HCT116 (cell line): ENCODE results near the gene FAM81A. TPM values are rescaled to one million over a fixed set of nuclear protein-coding genes. Genes with fewer than 3 reads are reported as not detected.

ENCODE experiments used
- ATAC-seq: fragments of 200-7000 bp; cut with Tn5 transposase; 2 replicates; pipeline ENCODE4 v1.9.1; 2020; ENCODE audit warnings: mild to moderate bottlenecking, moderate library complexity
- BruUV-seq: library from RNA; stranded (reverse); fragments of 400-500 nt; replicated peaks from 2 replicates; lab custom pipeline; 2021; lab: Mats Ljungman, UMichigan
- CTCF ChIA-PET: fragments of 300-600 bp; sonication (Branson Sonifier 250); formaldehyde crosslinking; loops from one replicate; lab custom pipeline; 2021; ENCODE audit warnings: antibody characterized with exemption; lab: Charles Lee
- POLR2A ChIA-PET: fragments of 300-600, 350-600 bp; sonication (Branson Sonifier 250); formaldehyde crosslinking; loops from one replicate; lab custom pipeline; 2021; ENCODE audit warnings: antibody characterized with exemption; lab: Charles Lee
- RAD21 ChIA-PET, 2 experiments: fragments of 300-600 bp; sonication (Branson Sonifier 250); formaldehyde crosslinking; loops; one replicate each; lab custom pipeline; 2023; ENCODE audit warnings: low total read pairs in 2 of 2; ENCODE audit not compliant: uncharacterized antibody in 2 of 2, unreplicated experiment in 2 of 2, low non-redundant PET in 1 of 2; lab: Charles Lee
- DNase-seq: peaks from one replicate; pipeline ENCODE4 v3.0.0-alpha.2; 2010; ENCODE audit warnings: low read depth, low spot score
- H2AFZ ChIP-seq: fragments of 200-600 bp; shearing (Covaris generic), sonication (generic); 2 replicates; pipeline ENCODE4 v1.6.1; 2017; ENCODE audit warnings: low read depth, mixed run types, mixed read lengths, antibody characterized with exemption, low read length; ENCODE audit not compliant: poor library complexity, severe bottlenecking
- H3K27ac ChIP-seq: 2 replicates; pipeline ENCODE4 v1.5.1; 2012; ENCODE audit warnings: low read depth, low read length
- H3K27me3 ChIP-seq: fragments of 200-600 bp; sonication (generic); 2 replicates; pipeline ENCODE4 v1.6.1; 2016; ENCODE audit warnings: mixed run types, low read length, mixed read lengths; ENCODE audit not compliant: insufficient read depth
- H3K36me3 ChIP-seq, 2 experiments: fragments of 200-500 bp in 1 of 2; fragments of 200-600 bp in 1 of 2; sonication (Bioruptor generic) in 1 of 2; sonication (generic) in 1 of 2; 2 replicates each; pipeline versions ENCODE4 v1.5.1 to v1.6.1; 2014 to 2016; ENCODE audit warnings: low read length in 2 of 2, inconsistent platforms in 1 of 2, mixed read lengths in 1 of 2, mixed run types in 1 of 2; ENCODE audit not compliant: insufficient read depth in 2 of 2, control insufficient read depth in 1 of 2
- H3K4me1 ChIP-seq, 2 experiments: fragments of 200-600 bp in 1 of 2; sonication (generic) in 1 of 2; 2 replicates each; pipeline versions ENCODE4 v1.5.1 to v1.6.1; 2012 to 2017; ENCODE audit warnings: low read length in 2 of 2, inconsistent platforms in 1 of 2, mild to moderate bottlenecking in 1 of 2, mixed read lengths in 1 of 2, mixed run types in 1 of 2, moderate library complexity in 1 of 2; ENCODE audit not compliant: insufficient read depth in 2 of 2, control insufficient read depth in 1 of 2
- H3K4me2 ChIP-seq: fragments of 200-600 bp; sonication (generic); 2 replicates; pipeline ENCODE4 v1.6.1; 2017; ENCODE audit warnings: mixed run types, low read length, mixed read lengths
- H3K4me3 ChIP-seq, 2 experiments: fragments of 200-600 bp in 1 of 2; sonication (generic) in 1 of 2; replicated peaks in 1 of 2; 2 replicates each; pipeline ENCODE4 v1.5.1; 2011 to 2016; ENCODE audit warnings: low read length in 2 of 2, control low read depth in 1 of 2, low read depth in 1 of 2, mild to moderate bottlenecking in 1 of 2, mixed read lengths in 1 of 2, mixed run types in 1 of 2
- H3K79me2 ChIP-seq: fragments of 200-600 bp; sonication (generic); 2 replicates; pipeline ENCODE4 v1.6.1; 2017; ENCODE audit warnings: mild to moderate bottlenecking, mixed run types, low read length, moderate library complexity, mixed read lengths; ENCODE audit not compliant: insufficient read depth
- H3K9ac ChIP-seq: fragments of 200-600 bp; sonication (generic); 2 replicates; pipeline ENCODE4 v1.6.1; 2016; ENCODE audit warnings: low read length, mixed read lengths
- H3K9me2 ChIP-seq: fragments of 200-600 bp; sonication (generic), shearing (Covaris generic); 2 replicates; pipeline ENCODE4 v1.6.1; 2017; ENCODE audit warnings: mixed run types, mild to moderate bottlenecking, moderate library complexity; ENCODE audit not compliant: insufficient read depth
- H3K9me3 ChIP-seq, 2 experiments: fragments of 200-500 bp in 1 of 2; fragments of 200-600 bp in 1 of 2; sonication (Bioruptor generic) in 1 of 2; sonication (generic) in 1 of 2; 2 replicates each; pipeline ENCODE4 v1.6.1; 2014 to 2017; ENCODE audit warnings: low read length in 2 of 2, mixed read lengths in 2 of 2, inconsistent platforms in 1 of 2, low read depth in 1 of 2, mild to moderate bottlenecking in 1 of 2, mixed run types in 1 of 2, moderate library complexity in 1 of 2; ENCODE audit not compliant: control insufficient read depth in 1 of 2, insufficient read depth in 1 of 2
- H4K20me1 ChIP-seq: fragments of 200-600 bp; sonication (generic), shearing (Covaris generic); 2 replicates; pipeline ENCODE4 v1.6.1; 2017; ENCODE audit warnings: mixed run types, mild to moderate bottlenecking, moderate library complexity; ENCODE audit not compliant: insufficient read depth
- ATF3 ChIP-seq: IDR thresholded peaks from 2 replicates; pipeline ENCODE4 v1.6.1; 2012
- CBX3 ChIP-seq: IDR thresholded peaks from 2 replicates; pipeline ENCODE4 v1.6.1; 2012; ENCODE audit warnings: low read depth
- CEBPB ChIP-seq: IDR thresholded peaks from 2 replicates; pipeline ENCODE4 v1.6.1; 2012; ENCODE audit warnings: low read depth
- CTCF ChIP-seq, 3 experiments: fragments of 200-600 bp in 1 of 3; sonication (generic) in 1 of 3; IDR thresholded peaks in 2 of 3; conservative IDR thresholded peaks in 1 of 3; 2 replicates each; pipeline ENCODE4 v1.5.1; 2012 to 2017; ENCODE audit warnings: low read depth in 2 of 3, low read length in 2 of 3, antibody characterized with exemption in 1 of 3, borderline replicate concordance in 1 of 3, control low read depth in 1 of 3, mild to moderate bottlenecking in 1 of 3, mixed read lengths in 1 of 3, mixed run types in 1 of 3, moderate library complexity in 1 of 3; ENCODE audit not compliant: insufficient read depth in 1 of 3
- EGR1 ChIP-seq: IDR thresholded peaks from 2 replicates; pipeline ENCODE4 v1.6.1; 2012; ENCODE audit warnings: low read depth
- EZH2 ChIP-seq: fragments of 200-600 bp; sonication (generic); IDR thresholded peaks from 2 replicates; pipeline ENCODE4 v1.6.1; 2017; ENCODE audit warnings: antibody characterized with exemption, mixed run types
- EZH2phosphoT487 ChIP-seq: fragments of 200-600 bp; IDR thresholded peaks from 2 replicates; pipeline ENCODE4 v1.6.1; 2018; ENCODE audit warnings: antibody characterized with exemption, borderline replicate concordance
- JUND ChIP-seq: IDR thresholded peaks from 2 replicates; pipeline ENCODE4 v1.6.1; 2012
- MAX ChIP-seq: IDR thresholded peaks from 2 replicates; pipeline ENCODE4 v1.6.1; 2012
- POLR2A ChIP-seq: IDR thresholded peaks from 2 replicates; pipeline ENCODE4 v1.7.0; 2011; ENCODE audit warnings: borderline replicate concordance; ENCODE audit not compliant: insufficient read depth, insufficient read length; ENCODE audit errors: extremely low read depth
- POLR2AphosphoS5 ChIP-seq: IDR thresholded peaks from 2 replicates; pipeline ENCODE4 v1.6.1; 2011; ENCODE audit warnings: mild to moderate bottlenecking, low read depth, low read length, moderate library complexity
- RAD21 ChIP-seq: IDR thresholded peaks from 2 replicates; pipeline ENCODE4 v1.6.1; 2012; ENCODE audit warnings: low read depth, mild to moderate bottlenecking
- REST ChIP-seq: IDR thresholded peaks from 2 replicates; pipeline ENCODE4 v1.6.1; 2012; ENCODE audit warnings: low read depth
- SIN3A ChIP-seq: IDR thresholded peaks from 2 replicates; pipeline ENCODE4 v1.6.1; 2012; ENCODE audit warnings: low read depth
- SP1 ChIP-seq: IDR thresholded peaks from 2 replicates; pipeline ENCODE4 v1.6.1; 2012; ENCODE audit warnings: low read depth
- SRF ChIP-seq: IDR thresholded peaks from 2 replicates; pipeline ENCODE4 v1.6.1; 2012; ENCODE audit warnings: low read depth
- TCF7L2 ChIP-seq: IDR thresholded peaks from 2 replicates; pipeline ENCODE4 v1.7.0; 2011; ENCODE audit warnings: borderline replicate concordance, inconsistent platforms; ENCODE audit not compliant: insufficient read depth, insufficient read length; ENCODE audit errors: extremely low read depth
- YY1 ChIP-seq: IDR thresholded peaks from 2 replicates; pipeline ENCODE4 v1.6.1; 2011; ENCODE audit warnings: low read length, low read depth, moderate library complexity, mild to moderate bottlenecking; ENCODE audit not compliant: insufficient replicate concordance; ENCODE audit errors: extremely low read depth
- ZFX ChIP-seq: fragments of 450-650 bp; IDR thresholded peaks from 2 replicates; pipeline ENCODE4 v1.6.1; 2017
- ZNF274 ChIP-seq: fragments of 200-500 bp; sonication (Bioruptor generic); IDR thresholded peaks from 2 replicates; pipeline ENCODE4 v1.6.1; 2014; ENCODE audit warnings: mild to moderate bottlenecking, low read depth, low read length, inconsistent platforms
- intact Hi-C: fragments of 100-400 bp; cut with micrococcal nuclease; formaldehyde crosslinking; loops from 2 replicates; pipeline ENCODE4 v1.10.0; 2022
- total RNA-seq: library from RNA; stranded (reverse); gene quantifications from one replicate; pipeline ENCODE4 v1.2.1, GENCODE V29; 2021; ENCODE audit not compliant: unreplicated experiment

Gene FAM81A
- total RNA-seq, 1 experiment from 2014 or later, result 6.6 TPM

- no peak for TF ChIP-seq YY1
- no peak for TF ChIP-seq ATF3
- TF ChIP-seq EZH2, result no peak
- no peak for TF ChIP-seq POLR2A
- no peak for TF ChIP-seq CEBPB
- no peak for TF ChIP-seq EGR1
- no peak for TF ChIP-seq JUND
- TF ChIP-seq SIN3A, result no peak
- no peak for TF ChIP-seq MAX
- TF ChIP-seq CBX3, result no peak
- no peak for TF ChIP-seq SP1
Observed at GRCh38 chr15:59556380-59556779, 118.4 kb downstream of the FAM81A start (continued).

- ATAC-seq (no peak), DNase-seq (no peak)
- Histone ChIP-seq H2AFZ (no peak overlapping the region), H3K4me1 (peaks cover 2 to 17% of the 10 kb centered on the region in 2 experiments; a peak in 2 of 4 replicates), H3K4me3 (no peak overlapping the region), H3K9ac (no peak overlapping the region), H3K27me3 (no peaks in the 10 kb centered on the region), H4K20me1 (no peaks in the 10 kb centered on the region), H3K27ac (no peak overlapping the region), H3K9me2 (no peaks in the 10 kb centered on the region), H3K9me3 (no peaks in the 10 kb centered on the region), H3K36me3 (no peaks in the 10 kb centered on the region), H3K79me2 (no peaks in the 10 kb centered on the region), H3K4me2 (no peak overlapping the region)
- no peak for TF ChIP-seq CTCF (IDR thresholded peaks at IDR 0.05 in 2 of 3, conservative IDR thresholded peaks at IDR 0.05 in 1 of 3; ENCODE audit: borderline replicate concordance in 1 of 3, insufficient read depth in 1 of 3, low read depth in 2 of 3, low read length in 2 of 3)
- TF ChIP-seq YY1, result no peak
- TF ChIP-seq REST, result no peak
- TF ChIP-seq SIN3A, result no peak
- TF ChIP-seq ZFX, result no peak
- no peak for TF ChIP-seq RAD21
- no peak for TF ChIP-seq SRF
- TF ChIP-seq TCF7L2, result no peak
- TF ChIP-seq EZH2, result no peak
- no peak for TF ChIP-seq SP1
- TF ChIP-seq EZH2phosphoT487, result no peak
- no peak for TF ChIP-seq ZNF274
- TF ChIP-seq JUND, result no peak
- TF ChIP-seq POLR2AphosphoS5, result no peak
- TF ChIP-seq CBX3, result no peak
- TF ChIP-seq EGR1, result no peak
- POLR2A ChIA-PET, result no interaction called here
- BruUV-seq, result no TSS peak
- CTCF ChIA-PET, result no interaction called here
- intact Hi-C loops, result no loop called here
- RAD21 ChIA-PET, result no interaction called here
Observed at GRCh38 chr15:59557581-59557980, 119.6 kb downstream of the FAM81A start.
